ENCODE measurements around the gene ZG16B. TPM values are rescaled to one million over a fixed set of nuclear protein-coding genes. Genes with fewer than 3 reads are reported as not detected.

Gene ZG16B
- total and polyA plus RNA-seq, 2 of the 8 experiments (the other 6 are each of a cell fraction or from before 2014, with no cell fraction given): 0.11 TPM; not detected in 1

DNA sequence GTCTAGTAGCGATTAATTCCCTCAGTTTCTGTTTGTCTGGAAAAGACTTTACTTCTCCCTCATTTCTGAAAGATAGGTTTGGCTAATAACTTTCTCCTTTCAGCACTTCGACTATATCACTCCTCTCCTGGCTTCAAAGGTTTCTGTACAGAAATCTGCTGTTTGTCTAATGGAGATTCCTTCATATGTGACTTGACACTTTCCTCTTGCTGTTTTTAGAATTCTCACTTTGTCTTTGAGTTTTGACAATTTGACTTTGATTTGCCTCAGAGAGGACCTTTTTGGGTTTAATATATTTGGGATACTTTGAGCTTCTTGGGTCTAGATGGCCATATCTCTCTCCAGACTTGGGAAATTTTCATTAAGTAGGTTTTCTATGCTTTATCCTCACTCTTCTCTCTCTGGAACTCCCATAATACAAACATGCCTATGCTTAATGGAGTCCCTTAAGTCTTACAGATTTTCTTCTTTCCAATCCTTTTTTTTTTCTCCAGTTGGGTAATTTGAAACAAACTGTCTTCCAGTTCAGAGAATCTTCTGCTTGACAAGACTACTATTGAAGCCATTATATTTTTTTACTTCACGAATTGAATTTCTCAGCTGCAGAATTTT is 20.8 kb upstream of the ZG16B start (continued):
- TF ChIP-seq HDAC6 (IDR thresholded peaks at IDR 0.05; ENCODE audit: low read depth, low read length): no peak
- TF ChIP-seq TBP (IDR thresholded peaks at IDR 0.05; ENCODE audit: low read depth, low read length): no peak
- TF ChIP-seq EGR1 (IDR thresholded peaks at IDR 0.05; ENCODE audit: borderline replicate concordance, low read depth, low read length): no peak
- TF ChIP-seq, protein P1, sequence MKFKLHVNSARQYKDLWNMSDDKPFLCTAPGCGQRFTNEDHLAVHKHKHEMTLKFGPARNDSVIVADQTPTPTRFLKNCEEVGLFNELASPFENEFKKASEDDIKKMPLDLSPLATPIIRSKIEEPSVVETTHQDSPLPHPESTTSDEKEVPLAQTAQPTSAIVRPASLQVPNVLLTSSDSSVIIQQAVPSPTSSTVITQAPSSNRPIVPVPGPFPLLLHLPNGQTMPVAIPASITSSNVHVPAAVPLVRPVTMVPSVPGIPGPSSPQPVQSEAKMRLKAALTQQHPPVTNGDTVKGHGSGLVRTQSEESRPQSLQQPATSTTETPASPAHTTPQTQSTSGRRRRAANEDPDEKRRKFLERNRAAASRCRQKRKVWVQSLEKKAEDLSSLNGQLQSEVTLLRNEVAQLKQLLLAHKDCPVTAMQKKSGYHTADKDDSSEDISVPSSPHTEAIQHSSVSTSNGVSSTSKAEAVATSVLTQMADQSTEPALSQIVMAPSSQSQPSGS (IDR thresholded peaks at IDR 0.05; ENCODE audit: low read length): no peak
- TF ChIP-seq MAFK (IDR thresholded peaks at IDR 0.05; ENCODE audit: low read depth, low read length): no peak
- no peak for TF ChIP-seq CHD1 (IDR thresholded peaks at IDR 0.05; ENCODE audit: low read depth, low read length)
- no peak for TF ChIP-seq TCF12 (IDR thresholded peaks at IDR 0.05; ENCODE audit: low read depth, low read length)

All from H1 (cell line).